Hepatic stellate cell (primary cell): ENCODE data around the gene RYR2.

Experiments
- DNase-seq: peaks from one replicate; pipeline ENCODE4 v3.0.0; 2011; ENCODE audit warnings: low spot score

Gene RYR2

GRCh38 chr1:237032029-237032428 is 10.0 kb upstream of the RYR2 start:
- no peak for DNase-seq

DNA sequence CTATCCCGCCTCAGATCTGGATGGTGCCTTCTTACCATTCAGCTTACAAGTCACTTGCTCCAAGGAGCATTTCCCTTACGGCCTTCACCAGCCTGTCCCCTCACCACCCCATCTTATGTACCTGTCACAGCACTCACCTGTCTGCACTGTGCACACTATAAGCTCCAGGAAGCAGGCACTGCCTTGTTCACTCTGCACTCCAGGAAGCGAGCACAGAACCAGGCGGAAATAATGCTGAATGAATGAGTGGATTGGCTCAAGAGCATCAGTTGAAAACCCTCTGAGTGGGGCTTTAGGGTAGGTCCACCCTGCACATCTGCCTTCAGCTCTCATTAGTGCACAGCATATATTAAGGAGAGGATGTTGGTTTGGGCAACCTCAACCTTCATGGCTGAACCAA is 8.9 kb upstream of the RYR2 start:
- DNase-seq, result no peak

GRCh38 chr1:237033804-237034203 is 8.2 kb upstream of the RYR2 start:
- DNase-seq, result no peak

DNA sequence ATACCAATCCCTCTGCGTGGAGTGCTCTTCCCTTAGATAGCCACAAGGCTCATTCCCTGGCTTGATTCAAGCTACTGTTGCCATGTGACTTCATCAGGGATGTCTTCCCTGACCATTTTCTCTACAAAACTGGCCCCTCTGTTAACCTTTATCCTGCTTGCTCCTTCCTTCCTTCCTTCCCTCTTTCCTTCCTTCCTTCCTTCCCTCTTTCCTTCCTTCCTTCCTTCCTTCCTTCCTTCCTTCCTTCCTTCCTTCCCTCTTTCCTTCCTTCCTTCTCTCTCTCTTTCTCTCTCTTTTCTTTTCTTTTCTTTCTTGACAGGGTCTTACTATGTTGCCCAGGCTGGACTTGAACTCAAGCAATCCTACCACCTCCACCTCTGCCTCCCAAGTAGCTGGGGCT is 6.2 kb upstream of the RYR2 start:
- no peak for DNase-seq

- DNase-seq, result no peak
These were observed 3.8 kb upstream of the RYR2 start for GRCh38 chr1:237038211-237038610.

DNA sequence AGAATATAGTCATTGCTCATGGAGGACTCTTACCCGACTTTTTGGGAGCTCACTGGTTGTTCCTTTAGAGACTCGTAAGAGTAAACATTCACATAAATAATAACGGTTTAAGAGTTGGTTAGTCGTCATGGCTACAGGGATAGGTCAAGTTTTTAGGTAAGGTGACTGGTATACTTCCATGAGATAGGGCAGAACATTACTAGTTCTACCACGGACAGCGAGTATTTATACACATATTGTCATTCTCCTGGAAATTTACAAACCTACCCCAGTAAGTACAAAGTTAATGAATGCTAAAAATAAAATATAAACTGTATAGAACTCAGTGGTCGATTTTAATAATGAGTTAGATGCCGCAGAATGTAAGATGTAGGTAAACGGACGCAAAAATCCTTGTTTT is 1.2 kb upstream of the RYR2 start:
- no peak for DNase-seq

DNA sequence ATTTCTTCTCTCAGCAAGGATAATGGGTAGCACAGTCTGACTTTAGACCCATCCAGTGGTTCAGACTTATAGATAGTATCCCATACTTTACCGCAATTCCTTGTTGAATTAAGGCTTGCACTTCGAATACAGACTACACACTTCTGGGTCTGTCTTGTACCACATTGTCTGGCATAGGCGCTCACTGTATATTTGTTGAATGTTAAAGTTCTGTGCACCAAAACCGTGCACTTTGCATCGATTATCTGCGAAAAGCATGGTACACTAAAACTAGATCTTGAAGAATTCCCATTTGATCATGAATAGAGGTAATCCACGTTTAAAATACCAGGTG is 556 bp upstream of the RYR2 start:
- DNase-seq, result no peak

DNA sequence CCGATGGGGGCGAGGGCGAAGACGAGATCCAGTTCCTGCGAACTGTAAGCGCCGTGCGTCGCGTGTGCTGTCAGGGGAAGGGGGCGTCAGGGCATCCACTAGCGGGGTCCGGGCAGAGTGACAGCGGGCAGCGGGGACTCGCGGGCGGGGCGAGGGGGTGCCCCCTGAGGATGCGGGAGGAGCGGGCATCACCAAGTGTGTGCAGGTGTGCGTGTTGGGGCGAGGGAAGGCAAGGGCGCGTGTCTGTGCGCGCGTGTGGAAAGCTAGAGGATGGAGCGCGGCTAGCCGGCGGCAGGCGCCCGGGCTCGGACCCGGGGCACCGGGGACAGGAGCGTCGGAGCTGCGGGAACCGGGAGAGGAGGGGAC is 525 bp downstream of the RYR2 start:
- no peak for DNase-seq

DNA sequence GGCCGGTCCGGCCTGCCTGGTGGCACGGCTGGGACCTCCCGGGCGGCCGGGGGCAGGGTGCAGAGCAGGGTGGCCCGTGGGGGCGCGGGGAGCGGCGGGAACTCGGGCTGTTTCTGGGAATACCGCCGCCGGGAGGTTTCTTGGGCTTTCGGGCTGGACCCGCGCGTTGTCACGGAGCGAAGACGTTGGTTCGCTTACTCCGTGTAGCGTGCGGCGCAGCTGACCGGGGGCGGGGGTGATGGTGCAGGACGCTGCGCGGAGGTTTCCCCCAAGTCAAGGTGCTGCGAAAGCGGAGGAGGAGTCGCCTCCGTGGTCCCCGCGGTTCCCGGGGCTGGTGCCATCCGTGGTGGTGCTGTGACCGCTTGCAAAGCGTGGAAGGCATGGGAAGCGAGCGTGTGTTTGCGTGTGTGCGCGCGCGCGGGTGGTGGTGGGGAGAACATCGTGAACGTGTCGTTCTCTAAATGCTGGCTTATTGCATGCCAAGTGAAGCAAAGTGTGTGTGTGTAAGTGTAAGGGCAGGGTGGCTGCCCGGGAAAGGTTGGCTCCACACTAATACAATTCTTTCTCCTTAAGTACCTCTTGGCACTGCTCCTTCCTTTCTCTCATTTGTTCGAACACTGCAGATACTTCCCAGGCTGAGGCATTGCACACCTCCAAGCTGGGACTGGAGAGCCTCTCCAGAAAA is 1.1 kb downstream of the RYR2 start:
- DNase-seq, result no peak

DNA sequence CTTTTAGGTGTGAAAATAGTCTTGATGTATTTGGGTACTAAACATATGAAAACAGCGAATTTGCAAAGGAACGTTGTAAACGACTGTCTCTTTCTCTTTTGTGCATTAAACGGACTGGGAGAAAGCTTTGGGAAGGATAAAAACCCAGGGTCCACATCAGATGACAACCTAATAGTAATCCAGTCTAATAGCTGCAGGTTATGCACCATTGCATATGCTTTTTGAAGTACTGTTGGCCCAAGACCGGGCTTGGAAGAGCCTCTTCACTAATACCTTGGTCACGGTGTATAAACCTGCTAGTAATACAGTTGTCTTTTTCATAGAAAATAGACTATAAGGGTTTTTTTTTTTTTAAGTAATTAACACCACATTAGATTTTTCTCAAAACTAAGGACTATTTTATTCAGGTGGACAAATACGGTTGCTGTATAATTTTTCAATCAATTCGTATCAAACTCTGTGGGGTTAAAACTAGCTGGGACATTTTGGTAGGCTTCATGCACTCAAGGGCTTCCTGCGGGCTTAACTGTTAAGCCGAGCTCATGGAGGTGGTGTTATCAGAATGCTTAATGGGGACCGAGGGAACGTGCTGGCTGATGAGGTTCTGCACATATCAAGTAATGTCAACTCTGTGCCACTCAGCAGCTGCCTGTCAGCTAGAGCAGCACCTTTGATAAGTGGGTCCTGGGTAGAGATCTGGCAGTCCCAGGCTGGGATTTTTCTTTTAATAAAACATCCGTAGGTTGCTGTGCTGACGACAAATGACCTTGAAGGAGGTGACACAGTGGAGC is 2.1 kb downstream of the RYR2 start:
- DNase-seq, result no peak

- no peak for DNase-seq
These were observed 3.5 kb downstream of the RYR2 start for GRCh38 chr1:237045278-237046016.

DNA sequence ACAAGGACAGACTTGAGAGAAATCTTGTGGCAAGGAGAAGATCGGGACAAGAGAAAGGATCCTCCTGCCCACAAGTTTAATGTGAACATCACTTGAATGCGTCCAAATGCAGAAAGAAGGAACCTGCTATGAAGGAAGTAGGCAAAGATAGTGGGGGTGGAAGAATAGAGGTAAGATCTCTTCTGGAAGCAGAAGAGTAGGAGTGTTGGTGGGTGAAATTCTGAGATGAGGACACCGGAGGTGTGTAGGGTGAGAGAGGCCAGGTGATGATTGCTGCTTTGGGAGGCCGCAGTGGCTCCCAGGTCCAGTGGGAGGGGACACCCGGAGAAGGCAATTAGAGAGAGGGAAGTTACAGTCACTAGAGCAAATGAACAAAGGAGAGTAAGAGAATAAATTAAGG is 6.8 kb downstream of the RYR2 start:
- DNase-seq, result no peak

- no peak for DNase-seq
These were observed 8.2 kb downstream of the RYR2 start for GRCh38 chr1:237050185-237050584.

GRCh38 chr1:237050915-237051314 is 8.9 kb downstream of the RYR2 start:
- no peak for DNase-seq

DNA sequence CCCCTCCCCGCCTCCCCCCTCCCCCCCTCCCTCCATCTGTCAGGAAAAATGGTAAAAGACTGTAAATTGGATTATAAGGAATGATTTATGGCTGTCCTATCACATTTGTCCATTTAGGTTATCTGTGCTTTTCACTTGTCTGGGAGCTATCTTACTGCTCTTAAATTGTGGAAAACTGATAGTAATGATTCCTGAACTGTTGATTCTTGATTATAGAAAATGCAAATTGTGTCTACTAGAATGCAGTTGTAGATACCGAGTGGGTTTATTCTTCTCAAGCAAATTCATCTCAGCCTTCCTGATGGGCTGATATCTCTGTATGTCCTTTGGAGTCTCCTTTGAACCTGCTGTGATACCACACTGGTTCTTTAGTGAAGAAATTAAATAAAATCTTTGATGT is 12.3 kb downstream of the RYR2 start:
- DNase-seq, result no peak

GRCh38 chr1:237058470-237058869 is 16.5 kb downstream of the RYR2 start:
- DNase-seq, result no peak

DNA sequence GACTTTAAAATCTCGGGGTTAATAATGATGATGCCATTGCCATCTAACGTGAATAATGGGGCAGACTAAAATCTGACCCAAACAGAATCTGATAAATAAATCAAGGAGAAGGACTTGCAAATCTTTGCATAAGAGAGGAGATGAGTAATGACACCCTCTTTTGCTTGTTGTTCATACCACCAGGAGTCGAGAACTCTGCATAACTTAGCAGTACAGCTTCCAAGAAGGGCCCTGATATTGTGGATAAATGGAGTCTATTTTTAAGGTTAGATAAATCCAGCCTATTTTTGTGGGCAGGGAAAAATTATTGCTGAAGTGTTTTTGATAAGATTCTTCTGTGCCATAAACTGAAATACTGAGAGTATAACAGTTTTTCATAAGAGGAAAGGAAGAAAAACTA is 17.3 kb downstream of the RYR2 start:
- no peak for DNase-seq

DNA sequence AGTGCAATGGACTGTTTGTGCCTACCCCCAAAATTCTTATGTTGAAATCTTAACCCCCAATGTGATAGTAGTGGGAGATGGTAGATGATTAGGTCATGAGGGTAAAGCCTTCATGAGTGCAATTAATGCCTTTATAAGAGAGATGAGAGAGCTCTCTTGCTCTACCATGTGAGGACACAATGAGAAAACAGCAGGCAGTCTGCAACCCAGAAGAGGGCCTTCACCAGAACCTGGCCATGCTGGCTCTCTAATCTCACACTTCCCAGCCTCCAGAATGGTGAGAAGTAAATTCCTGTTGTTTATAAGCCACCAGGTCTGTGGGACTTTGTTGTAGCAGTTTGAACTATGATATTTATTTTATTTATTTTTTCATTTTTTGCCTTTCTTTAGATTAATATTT is 21.0 kb downstream of the RYR2 start:
- DNase-seq, result no peak

- no peak for DNase-seq
These were observed 23.9 kb downstream of the RYR2 start for GRCh38 chr1:237065903-237066302.

- no peak for DNase-seq
These were observed 28.5 kb downstream of the RYR2 start for GRCh38 chr1:237070519-237070918.

DNA sequence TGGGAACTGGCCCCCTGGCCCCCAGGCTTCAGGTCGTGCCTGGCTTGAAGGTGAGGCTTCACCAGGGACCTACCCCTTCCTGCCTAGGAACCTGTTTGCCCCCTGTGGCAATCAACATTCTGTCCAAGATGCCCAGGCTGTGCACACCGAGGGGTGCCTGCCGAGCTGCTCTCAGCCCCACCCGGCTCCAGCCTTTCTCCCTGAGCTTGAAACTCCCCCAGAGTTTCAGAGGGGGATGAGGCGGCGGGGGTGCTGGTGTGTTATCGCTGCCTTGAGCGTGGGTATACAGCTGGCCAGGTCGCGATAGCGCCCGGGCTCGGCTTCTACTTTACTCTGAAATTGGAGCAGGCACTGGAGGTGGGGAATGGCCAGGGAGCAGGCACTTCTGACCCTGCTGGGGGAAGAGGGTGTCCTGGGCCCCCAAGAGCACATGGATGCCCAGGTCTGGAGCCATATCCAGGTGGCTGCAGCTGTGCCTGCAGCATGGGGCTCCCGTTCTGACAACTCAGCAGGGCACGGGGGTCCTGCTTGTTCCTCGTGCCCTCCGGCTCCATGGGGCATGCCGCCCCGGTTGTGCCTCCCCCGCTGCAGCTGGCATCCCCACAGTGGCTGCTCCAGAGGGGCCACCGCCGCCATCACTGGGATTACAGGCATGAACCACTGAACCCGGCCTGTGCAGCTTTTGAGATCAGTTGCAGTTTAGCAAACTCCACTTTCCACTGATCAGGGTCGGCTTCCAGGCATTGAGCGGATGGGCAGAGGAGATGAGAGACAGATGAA is 29.8 kb downstream of the RYR2 start:
- DNase-seq, result no peak

DNA sequence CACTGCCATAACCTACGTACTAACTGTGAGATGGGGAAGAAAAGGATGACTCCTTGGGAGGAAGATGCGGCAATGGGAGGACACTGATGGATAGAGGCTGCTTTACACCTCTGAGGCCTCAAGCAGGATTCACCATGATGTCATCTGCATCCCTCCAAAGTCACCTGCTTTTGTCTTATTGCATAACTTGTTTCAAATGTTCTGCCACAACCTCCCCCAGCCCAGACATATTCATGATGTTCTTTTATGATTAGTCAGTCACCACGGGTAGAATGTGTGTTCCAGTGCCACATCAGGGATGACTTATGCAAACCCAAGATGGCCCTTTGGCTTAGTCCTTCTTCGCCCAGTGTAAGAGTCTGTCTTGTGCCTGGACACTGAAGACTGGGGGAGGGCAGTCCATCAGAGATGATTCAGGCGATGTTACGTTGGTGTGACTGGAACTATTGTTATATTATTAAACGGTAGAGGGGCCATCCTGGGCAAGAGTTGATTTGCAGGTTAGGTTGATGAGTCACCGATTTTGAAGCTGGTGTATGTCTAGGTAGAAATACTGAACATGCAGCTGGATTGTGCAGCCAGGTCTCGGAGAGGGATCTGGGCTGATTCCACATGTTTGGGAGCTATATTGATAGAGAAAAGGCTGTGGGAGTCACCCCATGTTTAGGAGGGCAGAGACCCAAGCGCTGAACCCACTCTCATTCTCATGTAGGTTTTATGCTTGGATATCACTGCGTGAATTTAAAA is 32.6 kb downstream of the RYR2 start:
- DNase-seq, result no peak
